Ascending aorta (tissue), 2 donors: ENCODE data around the gene FAM240A. TPM values are rescaled to one million over a fixed set of nuclear protein-coding genes. Genes with fewer than 3 reads are reported as not detected.
A peak's percentile ranks its signal among the peaks of the same experiment; 100 is the strongest.

Source experiments
- DNase-seq, 2 donors: peaks; one replicate each; pipeline ENCODE4 v3.0.0-alpha.2; 2019; ENCODE audit warnings: low spot score in 2 of 2
- H3K27ac ChIP-seq, 2 donors: fragments of 200-600 bp; sonication (generic); one replicate each; pipeline ENCODE4 v1.5.1; 2016 to 2017; ENCODE audit warnings: mild to moderate bottlenecking in 1 of 2
- H3K27me3 ChIP-seq: fragments of 200-600 bp; sonication (generic); one replicate; pipeline ENCODE4 v1.5.1; 2017
- H3K36me3 ChIP-seq, 2 donors: fragments of 200-600 bp; sonication (generic); one replicate each; pipeline ENCODE4 v1.5.1; 2016
- H3K4me1 ChIP-seq, 2 donors: fragments of 200-600 bp; sonication (generic); one replicate each; pipeline ENCODE4 v1.5.1; 2016 to 2017; ENCODE audit warnings: mild to moderate bottlenecking in 1 of 2
- H3K4me3 ChIP-seq, 2 donors: fragments of 200-600 bp; sonication (generic); one replicate each; pipeline ENCODE4 v1.5.1; 2016 to 2017; ENCODE audit warnings: mild to moderate bottlenecking in 1 of 2
- H3K9me3 ChIP-seq, 2 donors: fragments of 200-600 bp; sonication (generic); one replicate each; pipeline ENCODE4 v1.5.1; 2016
- intact Hi-C: fragments of 100-400 bp; cut with DNase I; formaldehyde crosslinking; loops from one replicate; pipeline ENCODE4 v1.15.1; 2023
- total RNA-seq: library from RNA; depleted of rRNA; stranded (reverse); fragments of >200 nt; gene quantifications from one replicate; pipeline ENCODE4 v1.1.0, GENCODE V29; 2016
- TF ChIP-seq, protein P1 (sequence below), 3 experiments: fragments of 200-600 bp in 2 of 3; fragments of 450-650 bp in 1 of 3; sonication (generic) in 2 of 3; IDR thresholded peaks; one replicate each; pipeline ENCODE4 v1.5.1; 2016 to 2019; ENCODE audit warnings: antibody characterized with exemption in 3 of 3, mild to moderate bottlenecking in 1 of 3, moderate library complexity in 1 of 3

Gene FAM240A
- total RNA-seq, 1 donor from 2014 or later = not detected

DNA sequence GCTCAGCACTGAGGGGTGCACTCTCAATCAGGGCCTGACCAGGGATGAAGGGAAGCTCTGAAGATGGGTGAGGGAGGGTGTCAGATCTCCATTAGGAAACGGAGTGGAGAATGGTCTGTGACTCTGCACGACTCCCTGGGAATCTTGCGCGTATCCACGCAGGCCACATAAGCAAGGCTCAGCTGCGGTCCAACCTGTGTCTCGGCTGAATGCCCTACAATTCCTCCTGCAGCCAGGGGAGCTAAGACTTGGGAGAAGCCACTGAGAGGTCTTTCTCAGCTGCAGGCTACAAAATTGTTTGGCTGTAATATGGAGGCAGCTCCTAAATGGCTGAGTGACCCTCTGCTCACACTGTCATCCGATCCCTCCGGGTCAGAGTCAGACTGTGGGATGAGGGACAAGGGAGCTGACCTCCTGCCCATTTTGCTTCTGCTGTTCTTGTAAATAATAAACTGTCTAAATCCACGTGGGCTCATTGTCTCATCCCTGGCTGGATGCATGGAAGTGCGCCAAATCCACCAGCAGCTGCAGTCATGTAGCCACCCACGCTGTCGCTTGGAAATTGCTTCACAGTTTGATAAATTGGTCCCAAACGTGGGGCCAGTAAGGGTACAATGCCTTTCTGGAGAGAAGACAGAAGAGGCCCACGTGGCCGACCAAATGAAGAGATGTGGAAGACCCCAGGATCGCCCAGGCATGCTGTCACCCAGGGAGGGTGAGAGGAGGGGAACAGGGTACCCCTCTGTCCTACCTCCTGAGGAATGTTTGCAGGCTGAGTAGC is 50.6 kb downstream of the FAM240A start:
- Histone ChIP-seq H3K9me3 (no peaks in the 10 kb centered on the region), H3K36me3 (no peaks in the 10 kb centered on the region), H3K4me3 (no peak overlapping the region), H3K27me3 (no peaks in the 10 kb centered on the region), H3K4me1 (no peaks in the 10 kb centered on the region), H3K27ac (no peak overlapping the region)
- DNase-seq = peak in 1 of 2 donors; percentile 59
- intact Hi-C loops = no loop called here
- TF ChIP-seq, protein P1, sequence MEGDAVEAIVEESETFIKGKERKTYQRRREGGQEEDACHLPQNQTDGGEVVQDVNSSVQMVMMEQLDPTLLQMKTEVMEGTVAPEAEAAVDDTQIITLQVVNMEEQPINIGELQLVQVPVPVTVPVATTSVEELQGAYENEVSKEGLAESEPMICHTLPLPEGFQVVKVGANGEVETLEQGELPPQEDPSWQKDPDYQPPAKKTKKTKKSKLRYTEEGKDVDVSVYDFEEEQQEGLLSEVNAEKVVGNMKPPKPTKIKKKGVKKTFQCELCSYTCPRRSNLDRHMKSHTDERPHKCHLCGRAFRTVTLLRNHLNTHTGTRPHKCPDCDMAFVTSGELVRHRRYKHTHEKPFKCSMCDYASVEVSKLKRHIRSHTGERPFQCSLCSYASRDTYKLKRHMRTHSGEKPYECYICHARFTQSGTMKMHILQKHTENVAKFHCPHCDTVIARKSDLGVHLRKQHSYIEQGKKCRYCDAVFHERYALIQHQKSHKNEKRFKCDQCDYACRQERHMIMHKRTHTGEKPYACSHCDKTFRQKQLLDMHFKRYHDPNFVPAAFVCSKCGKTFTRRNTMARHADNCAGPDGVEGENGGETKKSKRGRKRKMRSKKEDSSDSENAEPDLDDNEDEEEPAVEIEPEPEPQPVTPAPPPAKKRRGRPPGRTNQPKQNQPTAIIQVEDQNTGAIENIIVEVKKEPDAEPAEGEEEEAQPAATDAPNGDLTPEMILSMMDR (IDR thresholded peaks at IDR 0.05) = no peak

GRCh38 chr3:46663591-46664135 is 51.3 kb downstream of the FAM240A start:
- no peaks in the 10 kb centered on the region for H3K27me3 ChIP-seq
- H3K27ac ChIP-seq = no peak overlapping the region
- no peaks in the 10 kb centered on the region for H3K9me3 ChIP-seq
- H3K36me3 ChIP-seq = no peaks in the 10 kb centered on the region
- DNase-seq = peak in 1 of 2 donors; percentile 49
- H3K4me3 ChIP-seq = no peak overlapping the region
- TF ChIP-seq, protein P1 (IDR thresholded peaks at IDR 0.05) = no peak
- H3K4me1 ChIP-seq = no peaks in the 10 kb centered on the region
- intact Hi-C loops = no loop called here

DNA sequence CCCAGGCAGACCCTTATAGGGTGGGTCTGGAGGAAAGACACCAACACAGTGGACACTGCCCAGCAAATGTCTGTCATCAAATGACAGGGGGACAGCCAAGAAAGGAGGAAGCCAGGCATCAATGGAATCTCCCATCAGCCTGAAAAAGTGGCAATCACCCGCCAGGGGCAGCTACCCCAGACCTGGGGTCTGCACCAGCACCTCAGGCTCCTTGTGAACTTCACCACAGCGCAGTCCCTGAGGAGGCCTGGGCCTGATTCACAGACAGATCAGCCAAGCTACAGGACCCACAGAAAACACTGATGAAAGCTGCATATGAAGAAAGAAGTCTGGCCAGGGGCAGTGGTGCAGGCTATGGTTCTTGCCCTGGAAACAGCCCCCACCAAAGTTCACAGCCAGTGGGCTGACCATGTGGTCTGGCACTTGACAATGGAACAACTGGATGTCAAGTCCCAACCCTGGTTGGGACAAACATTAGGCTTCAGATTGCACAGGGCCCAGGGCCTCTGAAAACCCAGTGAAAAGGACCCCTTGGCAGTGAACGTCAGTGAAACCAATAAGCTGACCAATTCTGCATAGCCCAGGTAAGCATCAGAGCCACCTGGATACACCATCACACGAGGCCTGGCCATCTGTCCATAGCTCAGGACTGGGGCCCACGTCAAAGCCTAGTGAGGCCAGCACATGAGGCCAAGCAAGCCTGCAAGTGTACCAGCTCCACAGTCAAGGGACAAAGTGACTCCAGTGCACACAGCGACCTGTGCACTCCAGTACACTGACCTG is 52.1 kb downstream of the FAM240A start:
- Histone ChIP-seq H3K27me3 (no peaks in the 10 kb centered on the region), H3K36me3 (no peaks in the 10 kb centered on the region), H3K4me3 (no peak overlapping the region), H3K4me1 (no peaks in the 10 kb centered on the region), H3K9me3 (no peaks in the 10 kb centered on the region), H3K27ac (no peak overlapping the region)
- TF ChIP-seq, protein P1 (IDR thresholded peaks at IDR 0.05) = no peak
- intact Hi-C loops = no loop called here
- peak in 1 of 2 donors; percentile 31 for DNase-seq

GRCh38 chr3:46664971-46665762 is 52.8 kb downstream of the FAM240A start:
- Histone ChIP-seq H3K27me3 (no peaks in the 10 kb centered on the region), H3K27ac (no peak overlapping the region), H3K36me3 (no peaks in the 10 kb centered on the region), H3K9me3 (no peaks in the 10 kb centered on the region), H3K4me1 (no peaks in the 10 kb centered on the region), H3K4me3 (no peak overlapping the region)
- intact Hi-C loops = no loop called here
- peak in 1 of 2 donors; percentile 48 for DNase-seq
- TF ChIP-seq, protein P1 (IDR thresholded peaks at IDR 0.05) = no peak

DNA sequence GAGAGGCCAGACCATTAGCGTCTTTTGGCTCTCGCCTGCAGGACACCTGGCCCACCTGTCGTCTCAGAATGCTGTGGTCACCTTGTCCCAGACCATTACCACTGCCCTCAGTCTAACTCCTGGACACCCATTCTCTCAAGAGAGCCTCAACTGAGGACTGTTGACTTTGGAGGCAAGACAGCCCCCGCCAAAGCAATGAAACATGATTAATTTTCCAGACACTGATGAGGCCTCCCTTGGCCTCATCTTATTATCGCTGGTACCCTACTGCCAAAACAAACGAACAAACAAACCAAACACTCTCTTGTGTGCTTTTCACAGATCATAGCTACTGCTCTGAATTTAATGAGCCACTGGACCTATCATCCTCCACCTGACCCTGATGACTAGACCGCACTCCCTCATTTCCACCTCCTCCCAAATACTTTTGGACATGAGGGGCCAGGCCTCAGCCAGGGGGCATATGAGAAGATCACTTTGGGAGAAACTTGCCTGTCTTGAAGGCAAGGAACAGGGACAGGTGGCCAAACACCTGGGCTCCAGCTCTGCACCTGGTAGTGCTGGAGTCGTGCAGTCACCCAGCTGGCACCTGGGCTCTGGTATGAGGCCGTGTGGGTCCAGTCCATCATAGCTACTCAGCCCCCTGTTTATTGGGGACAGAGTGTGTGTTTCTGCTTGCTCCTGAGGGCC is 53.6 kb downstream of the FAM240A start:
- TF ChIP-seq, protein P1 (IDR thresholded peaks at IDR 0.05) = no peak
- H3K36me3 ChIP-seq = no peaks in the 10 kb centered on the region
- H3K27ac ChIP-seq = no peak overlapping the region
- H3K9me3 ChIP-seq = no peaks in the 10 kb centered on the region
- H3K27me3 ChIP-seq = no peaks in the 10 kb centered on the region
- intact Hi-C loops = no loop called here
- no peak for DNase-seq
- H3K4me1 ChIP-seq = no peaks in the 10 kb centered on the region
- H3K4me3 ChIP-seq = no peak overlapping the region
